ENCODE measurements around the gene PPFIBP1.

The PPFIBP1 gene

DNA sequence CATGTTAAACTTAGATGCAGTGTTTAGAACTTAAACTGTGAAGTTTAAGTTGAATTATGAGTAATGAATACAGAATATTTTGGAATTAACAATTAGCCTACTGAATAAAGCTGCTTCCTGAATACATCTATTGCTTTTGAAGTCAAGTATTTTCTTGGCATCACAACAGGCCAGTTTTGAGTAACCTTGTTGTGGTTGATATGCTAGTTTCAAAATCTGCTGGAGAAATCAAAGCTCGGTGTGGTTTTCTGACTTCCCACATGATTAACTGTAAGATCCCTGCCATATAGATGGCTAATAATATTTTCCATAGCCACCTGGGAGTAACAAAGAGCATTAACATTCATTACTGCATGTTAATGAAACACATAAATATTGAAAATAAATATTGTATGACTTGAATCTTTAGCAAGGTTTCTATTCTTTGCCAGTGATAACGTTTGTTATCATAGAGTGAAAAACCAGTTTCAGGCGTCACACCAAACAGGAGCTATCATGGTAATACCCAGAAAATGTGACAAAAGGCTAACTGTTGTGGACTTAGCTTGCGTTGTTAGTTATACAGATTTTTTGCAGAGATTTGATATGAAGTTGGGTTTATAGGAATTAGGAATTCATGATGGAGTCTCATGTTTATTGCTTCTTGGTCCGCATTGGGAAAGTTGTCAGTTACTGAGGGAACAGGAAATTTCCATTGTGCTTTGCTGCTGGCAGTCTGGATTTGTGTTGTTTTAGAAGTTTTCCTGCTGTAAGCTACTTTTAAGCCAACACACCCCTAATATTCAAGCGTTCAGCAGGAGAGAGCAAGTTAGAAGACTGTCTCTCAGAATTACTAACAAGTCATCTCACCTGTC, 32.1 kb downstream of the PPFIBP1 start:
- no peak overlapping the region for H3K27ac ChIP-seq
- TF ChIP-seq ZFX (IDR thresholded peaks at IDR 0.05; ENCODE audit: borderline replicate concordance): no peak
- TF ChIP-seq, protein P1, sequence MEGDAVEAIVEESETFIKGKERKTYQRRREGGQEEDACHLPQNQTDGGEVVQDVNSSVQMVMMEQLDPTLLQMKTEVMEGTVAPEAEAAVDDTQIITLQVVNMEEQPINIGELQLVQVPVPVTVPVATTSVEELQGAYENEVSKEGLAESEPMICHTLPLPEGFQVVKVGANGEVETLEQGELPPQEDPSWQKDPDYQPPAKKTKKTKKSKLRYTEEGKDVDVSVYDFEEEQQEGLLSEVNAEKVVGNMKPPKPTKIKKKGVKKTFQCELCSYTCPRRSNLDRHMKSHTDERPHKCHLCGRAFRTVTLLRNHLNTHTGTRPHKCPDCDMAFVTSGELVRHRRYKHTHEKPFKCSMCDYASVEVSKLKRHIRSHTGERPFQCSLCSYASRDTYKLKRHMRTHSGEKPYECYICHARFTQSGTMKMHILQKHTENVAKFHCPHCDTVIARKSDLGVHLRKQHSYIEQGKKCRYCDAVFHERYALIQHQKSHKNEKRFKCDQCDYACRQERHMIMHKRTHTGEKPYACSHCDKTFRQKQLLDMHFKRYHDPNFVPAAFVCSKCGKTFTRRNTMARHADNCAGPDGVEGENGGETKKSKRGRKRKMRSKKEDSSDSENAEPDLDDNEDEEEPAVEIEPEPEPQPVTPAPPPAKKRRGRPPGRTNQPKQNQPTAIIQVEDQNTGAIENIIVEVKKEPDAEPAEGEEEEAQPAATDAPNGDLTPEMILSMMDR (IDR thresholded peaks at IDR 0.05): no peak

DNA sequence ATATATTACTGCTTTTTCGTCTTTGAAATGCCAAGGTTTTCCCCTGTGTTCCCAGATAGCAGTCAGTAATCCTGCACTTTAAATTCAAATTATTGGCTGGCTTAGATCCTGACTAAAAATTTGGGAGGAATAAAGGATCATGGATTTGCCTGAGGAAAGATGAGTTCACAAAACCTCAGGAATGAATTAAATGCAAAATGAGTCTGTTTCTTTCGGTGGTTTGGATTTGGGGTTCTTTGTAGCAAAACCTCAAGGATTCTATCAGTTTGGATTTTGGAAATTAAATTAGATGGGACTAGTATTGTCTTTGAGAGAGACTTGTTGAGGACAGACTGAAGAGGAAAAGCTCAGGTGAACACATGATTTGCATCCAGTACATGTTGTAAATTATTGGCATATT, 36.1 kb downstream of the PPFIBP1 start:
- no peak overlapping the region for H3K27ac ChIP-seq
- TF ChIP-seq ZFX (IDR thresholded peaks at IDR 0.05; ENCODE audit: borderline replicate concordance): no peak

DNA sequence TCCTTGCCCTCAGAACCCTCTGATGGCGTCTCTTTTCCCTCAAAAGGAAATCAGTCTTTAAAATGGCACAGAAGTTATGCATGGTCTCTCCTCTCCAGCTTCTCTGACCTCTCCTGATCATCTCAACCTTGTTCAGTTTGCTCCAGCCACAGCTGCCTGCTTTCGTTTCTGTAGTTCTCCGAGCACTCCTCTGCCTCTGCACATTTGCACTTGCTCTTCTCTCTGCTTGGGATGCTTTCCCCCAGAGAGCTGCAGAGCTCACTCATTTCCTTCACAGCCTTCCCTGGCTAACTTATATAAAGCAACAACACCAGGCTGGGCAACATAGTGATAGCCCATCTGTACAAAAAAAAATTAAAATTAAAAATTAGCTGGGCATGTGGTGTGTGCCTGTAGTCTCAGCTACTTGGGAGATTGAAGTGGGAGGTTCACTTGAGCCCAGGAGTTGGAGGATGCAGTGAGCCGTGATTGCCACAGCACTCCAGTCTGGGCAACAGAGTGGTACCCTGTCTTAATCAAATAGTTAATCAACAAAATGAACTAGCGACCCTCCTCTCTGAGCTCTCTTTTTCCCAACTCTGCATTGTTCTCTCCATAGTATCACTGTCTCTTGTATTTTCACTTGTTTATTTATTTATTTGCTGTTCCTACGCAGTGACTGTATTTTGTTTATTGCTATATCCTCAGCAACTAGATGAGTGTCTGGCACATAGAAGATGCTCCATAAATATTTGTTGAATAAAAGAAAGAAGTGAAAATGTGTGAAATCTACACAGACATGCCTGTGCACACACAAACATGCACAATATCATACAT, 37.7 kb downstream of the PPFIBP1 start:
- H3K27ac ChIP-seq: no peak overlapping the region
- TF ChIP-seq ZFX (IDR thresholded peaks at IDR 0.05; ENCODE audit: borderline replicate concordance): no peak
- TF ChIP-seq, protein P1 (IDR thresholded peaks at IDR 0.05): no peak

DNA sequence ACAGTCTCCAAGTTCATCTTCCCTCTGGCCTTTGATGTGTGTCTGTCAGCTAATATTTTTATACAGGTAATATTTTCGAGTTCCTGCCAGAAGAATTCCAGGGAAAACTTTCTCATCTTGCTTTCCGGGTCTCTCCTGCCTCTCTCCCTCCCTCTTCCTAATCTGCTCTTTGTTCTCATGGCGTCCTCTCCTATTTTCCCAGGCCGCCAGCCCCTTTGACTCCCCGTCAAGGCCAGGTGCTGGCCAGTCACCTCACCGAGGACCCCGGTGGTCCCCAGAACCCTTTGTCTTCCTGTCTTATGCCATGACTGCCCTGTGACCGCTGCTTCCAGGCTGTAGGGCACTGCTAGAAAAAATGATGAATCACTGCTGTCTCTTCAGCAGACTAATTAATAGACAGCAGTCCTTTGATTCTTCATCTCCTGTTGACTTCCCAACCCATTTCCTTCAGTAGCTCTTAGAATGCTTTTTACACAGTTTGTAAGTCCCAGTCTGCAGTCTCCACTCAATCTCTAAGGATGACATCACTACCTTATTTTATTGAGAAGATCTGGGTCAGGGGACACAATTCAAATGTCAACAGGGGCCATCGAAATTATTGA, 40.7 kb downstream of the PPFIBP1 start:
- no peak for TF ChIP-seq ZFX (IDR thresholded peaks at IDR 0.05; ENCODE audit: borderline replicate concordance)
- H3K27ac ChIP-seq: no peak overlapping the region

DNA sequence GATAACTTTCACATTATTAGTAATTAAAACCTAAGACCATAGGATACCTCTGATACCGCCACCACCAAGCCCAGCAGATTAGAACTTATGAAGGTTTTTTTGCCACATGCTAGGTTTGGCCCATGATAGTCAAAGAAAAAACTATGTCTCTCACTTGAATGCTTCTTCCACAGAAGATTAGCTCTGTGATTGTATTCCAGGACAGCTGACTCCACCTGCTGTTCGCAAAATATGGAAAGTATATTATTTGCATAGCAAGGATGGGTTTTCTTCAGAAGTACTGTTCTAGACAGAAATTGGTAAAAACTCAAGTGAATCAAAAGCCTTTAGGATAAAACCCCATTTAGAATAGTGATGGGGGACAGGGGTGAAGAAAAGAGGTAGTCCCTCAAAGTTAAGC, 42.2 kb downstream of the PPFIBP1 start:
- H3K27ac ChIP-seq: no peak overlapping the region
- TF ChIP-seq, protein P1 (IDR thresholded peaks at IDR 0.05): no peak; the same call in 1 of the 2 replicates

DNA sequence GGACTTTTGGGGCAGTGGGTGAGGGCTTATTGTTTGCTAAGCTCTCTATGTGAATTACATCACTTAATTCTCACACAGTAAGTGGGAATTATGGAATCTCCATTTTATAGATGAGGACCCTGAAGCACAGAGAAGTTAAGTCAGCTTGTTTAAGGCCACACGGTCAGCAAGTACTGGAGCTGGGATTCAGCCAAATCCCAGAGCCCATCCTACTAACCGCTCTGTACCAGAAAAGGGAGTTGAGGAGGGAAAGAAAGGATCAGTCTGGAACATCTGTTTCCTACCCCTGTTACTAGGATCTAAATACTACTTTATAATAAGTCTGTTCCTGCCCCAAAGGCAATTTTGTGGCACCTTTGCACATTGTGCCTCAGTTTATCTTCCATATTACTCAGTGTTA, 42.6 kb downstream of the PPFIBP1 start:
- H3K27ac ChIP-seq: no peak overlapping the region
- TF ChIP-seq, protein P1 (IDR thresholded peaks at IDR 0.05): no peak
- no peak for TF ChIP-seq ZFX (IDR thresholded peaks at IDR 0.05; ENCODE audit: borderline replicate concordance)

DNA sequence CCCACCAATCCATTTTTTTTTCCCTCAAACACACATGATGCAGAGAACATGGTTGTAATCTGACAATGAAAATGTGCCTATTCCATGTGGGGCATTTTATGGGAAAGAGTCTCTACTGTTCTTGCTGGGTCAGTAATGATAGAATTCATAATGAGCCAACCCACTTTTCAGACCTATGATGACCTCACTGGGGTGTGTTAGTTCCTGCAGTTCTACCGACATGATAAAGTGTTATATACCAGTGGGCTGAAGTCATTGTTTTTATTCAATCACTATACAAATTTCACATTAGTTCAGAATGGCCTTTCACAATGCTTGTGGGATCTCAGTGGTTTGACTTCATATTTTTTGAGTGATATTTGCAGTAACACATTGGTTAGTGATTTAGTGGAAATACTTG, 47.5 kb downstream of the PPFIBP1 start:
- H3K27ac ChIP-seq: no peak overlapping the region

More for the DNA sequence above, 47.5 kb downstream of the PPFIBP1 start:
- no peak for TF ChIP-seq ZFX (IDR thresholded peaks at IDR 0.05; ENCODE audit: borderline replicate concordance)
- TF ChIP-seq, protein P1 (IDR thresholded peaks at IDR 0.05): no peak

Data from 22Rv1 (cell line).